Measurements from ENCODE around the gene AMZ1. TPM values are rescaled to one million over a fixed set of nuclear protein-coding genes. Genes with fewer than 3 reads are reported as not detected.

The AMZ1 gene
- total RNA-seq, 1 experiment from 2014 or later = 0.74 TPM

- no peak overlapping the region for H2AK5ac ChIP-seq (ENCODE audit: insufficient read length, low read length)
- H3K4me2 ChIP-seq (ENCODE audit: insufficient read depth, insufficient read length, low read length) = no peak overlapping the region
- no peak overlapping the region for H3T11ph ChIP-seq (ENCODE audit: low read length)
- H3K27me3 Mint-ChIP-seq (ENCODE audit: low read depth) = peaks cover 1% of the 10 kb centered on the region
- H3K27ac Mint-ChIP-seq = no peak overlapping the region
- no peaks in the 10 kb centered on the region; a peak in 1 of 5 replicates for H3K9me3 Mint-ChIP-seq
- no peak overlapping the region; the same call in 1 of the 2 replicates for H3K14ac ChIP-seq (ENCODE audit: insufficient read depth, low read length)
- no peak overlapping the region for H3K27ac ChIP-seq (ENCODE audit: insufficient read length, low read depth, low read length)
- H4K91ac ChIP-seq (ENCODE audit: insufficient read length, low read depth, low read length) = no peak overlapping the region
- peaks cover 3 to 7% (median 5%) of the 10 kb centered on the region in 3 experiments; a peak in 5 of 7 replicates for H3K36me3 Mint-ChIP-seq (ENCODE audit: insufficient read depth in 1 of 3, low read depth in 3 of 3)
- H4K20me1 ChIP-seq (ENCODE audit: control insufficient read depth, insufficient read depth, insufficient read length) = no peaks in the 10 kb centered on the region
- H2BK15ac ChIP-seq (ENCODE audit: low read depth, low read length) = no peak overlapping the region
- no peak overlapping the region for H3K18ac ChIP-seq (ENCODE audit: insufficient read length, low read depth, low read length)
- H4K5ac ChIP-seq (ENCODE audit: insufficient read length, low read depth, low read length) = no peak overlapping the region
- no peaks in the 10 kb centered on the region for H3K27me3 ChIP-seq (ENCODE audit: insufficient read depth, low read length)
- H3K9me3 ChIP-seq (ENCODE audit: control insufficient read depth, low read depth, low read length) = no peaks in the 10 kb centered on the region
- DNase-seq = no peak
- H3K23me2 ChIP-seq (ENCODE audit: insufficient read length, low read depth, low read length, poor library complexity, severe bottlenecking) = no peaks in the 10 kb centered on the region
- H2BK20ac ChIP-seq (ENCODE audit: low read depth, low read length, poor library complexity, severe bottlenecking) = no peak overlapping the region
- H2BK5ac ChIP-seq (ENCODE audit: insufficient read length, low read length) = no peak overlapping the region
- H3K79me1 ChIP-seq (ENCODE audit: insufficient read depth, low read depth, low read length, poor library complexity, severe bottlenecking) = no peaks in the 10 kb centered on the region
- TF ChIP-seq CTCF (conservative IDR thresholded peaks at IDR 0.05) = no peak
- H2BK12ac ChIP-seq (ENCODE audit: insufficient read length, low read depth, low read length) = no peak overlapping the region
- no peak overlapping the region for H3K9ac ChIP-seq (ENCODE audit: extremely low read depth, insufficient read length, low read length)
- H3K23ac ChIP-seq (ENCODE audit: insufficient read length, low read depth, low read length) = no peak overlapping the region
- H2AFZ ChIP-seq (ENCODE audit: low read length) = no peak overlapping the region
- H3K79me2 ChIP-seq (ENCODE audit: insufficient read depth, low read length) = no peaks in the 10 kb centered on the region
- H2BK120ac ChIP-seq (ENCODE audit: low read depth, low read length, poor library complexity, severe bottlenecking) = no peak overlapping the region
- H3K4ac ChIP-seq (ENCODE audit: low read depth, low read length) = no peak overlapping the region
- H3K4me1 Mint-ChIP-seq = peaks cover 17 to 20% of the 10 kb centered on the region in 2 experiments
- no peak overlapping the region for H3K56ac ChIP-seq (ENCODE audit: insufficient read length, low read depth, low read length)
- no peaks in the 10 kb centered on the region for H3K4me1 ChIP-seq (ENCODE audit: insufficient read depth, low read length)
- no CpG with 5 or more reads among the region's 20 CpGs for WGBS (ENCODE audit: extremely low coverage, insufficient read length, low lambda C conversion rate)
- H4K8ac ChIP-seq (replicated peaks; ENCODE audit: insufficient read length, low read depth, low read length) = no peak overlapping the region
- H3K4me3 Mint-ChIP-seq = no peak overlapping the region
Measured at GRCh38 chr7:2708547-2709310, 20.7 kb downstream of the AMZ1 start.

Measured in H9 (cell line).